ENCODE data around the gene PLPP4.

Gene PLPP4

DNA sequence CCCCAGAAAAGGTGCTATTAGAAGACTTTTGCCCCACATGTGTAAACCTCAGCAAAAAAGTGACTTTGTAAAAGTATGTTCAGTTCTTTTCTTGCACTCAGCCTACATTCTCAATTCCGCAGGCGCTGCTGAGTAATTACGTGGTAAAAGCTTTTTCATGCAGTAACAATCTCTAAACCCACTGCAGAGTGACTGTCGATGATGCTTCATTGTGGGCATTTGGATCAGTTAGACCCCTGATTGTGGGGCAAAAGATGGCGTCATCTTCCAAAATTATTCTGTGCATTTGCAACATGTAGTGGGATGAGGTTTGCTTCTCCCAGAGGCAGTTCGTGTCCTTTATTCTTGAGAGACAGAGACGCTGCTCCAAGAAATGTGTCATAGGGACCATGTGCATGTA is 85.6 kb downstream of the PLPP4 start:
- in situ Hi-C loops (cut with MboI; ENCODE audit: low pct_unique_long_range_greater_than_20kb, low sequenced_read_pairs, unreplicated experiment), result no loop called here
- TF ChIP-seq, protein P1, sequence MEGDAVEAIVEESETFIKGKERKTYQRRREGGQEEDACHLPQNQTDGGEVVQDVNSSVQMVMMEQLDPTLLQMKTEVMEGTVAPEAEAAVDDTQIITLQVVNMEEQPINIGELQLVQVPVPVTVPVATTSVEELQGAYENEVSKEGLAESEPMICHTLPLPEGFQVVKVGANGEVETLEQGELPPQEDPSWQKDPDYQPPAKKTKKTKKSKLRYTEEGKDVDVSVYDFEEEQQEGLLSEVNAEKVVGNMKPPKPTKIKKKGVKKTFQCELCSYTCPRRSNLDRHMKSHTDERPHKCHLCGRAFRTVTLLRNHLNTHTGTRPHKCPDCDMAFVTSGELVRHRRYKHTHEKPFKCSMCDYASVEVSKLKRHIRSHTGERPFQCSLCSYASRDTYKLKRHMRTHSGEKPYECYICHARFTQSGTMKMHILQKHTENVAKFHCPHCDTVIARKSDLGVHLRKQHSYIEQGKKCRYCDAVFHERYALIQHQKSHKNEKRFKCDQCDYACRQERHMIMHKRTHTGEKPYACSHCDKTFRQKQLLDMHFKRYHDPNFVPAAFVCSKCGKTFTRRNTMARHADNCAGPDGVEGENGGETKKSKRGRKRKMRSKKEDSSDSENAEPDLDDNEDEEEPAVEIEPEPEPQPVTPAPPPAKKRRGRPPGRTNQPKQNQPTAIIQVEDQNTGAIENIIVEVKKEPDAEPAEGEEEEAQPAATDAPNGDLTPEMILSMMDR (IDR thresholded peaks at IDR 0.05; ENCODE audit: extremely low read depth, insufficient read depth, missing control alignments), result no peak
- DNase-seq (ENCODE audit: low spot score), result no peak

DNA sequence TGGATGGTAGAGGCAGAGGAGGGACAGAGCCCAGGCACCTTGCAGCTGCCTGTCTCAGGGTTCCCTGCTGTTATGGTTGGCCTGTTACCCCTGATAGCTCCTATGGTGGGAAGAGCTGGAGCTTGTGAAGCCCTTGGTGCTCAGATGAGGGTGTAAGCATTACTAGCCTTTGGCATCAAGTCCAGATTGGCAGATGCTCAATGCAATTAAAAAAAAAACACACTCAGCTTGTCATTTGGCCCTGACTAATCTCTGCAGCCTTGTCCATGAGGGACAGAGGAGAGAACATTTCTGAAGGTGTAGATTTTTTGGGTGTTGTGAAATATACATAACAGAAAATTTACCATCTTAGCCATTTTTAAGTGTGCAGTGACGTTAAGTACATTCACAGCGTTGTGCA is 86.3 kb downstream of the PLPP4 start:
- TF ChIP-seq, protein P1 (IDR thresholded peaks at IDR 0.05; ENCODE audit: extremely low read depth, insufficient read depth, missing control alignments), result no peak
- DNase-seq (ENCODE audit: low spot score), result no peak
- in situ Hi-C loops (cut with MboI; ENCODE audit: low pct_unique_long_range_greater_than_20kb, low sequenced_read_pairs, unreplicated experiment), result no loop called here

DNA sequence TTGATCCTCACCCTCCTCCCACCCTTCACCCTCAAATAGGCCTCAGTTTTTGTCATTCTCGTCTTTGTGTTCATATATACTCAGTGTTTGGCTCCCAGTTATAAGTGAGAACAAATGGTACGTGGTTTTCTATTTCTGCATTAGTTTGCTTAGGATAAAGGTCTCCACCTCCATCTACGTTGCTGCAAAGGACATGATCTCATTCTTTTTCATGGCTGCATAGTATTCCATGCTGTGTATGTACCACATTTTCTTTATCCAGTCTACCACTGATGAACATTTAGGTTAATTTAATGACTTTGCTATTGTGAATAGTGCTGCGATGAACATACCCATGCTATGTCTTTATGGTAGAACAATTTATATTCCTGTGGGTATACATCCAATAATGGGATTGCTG is 91.2 kb downstream of the PLPP4 start:
- TF ChIP-seq, protein P1 (IDR thresholded peaks at IDR 0.05; ENCODE audit: extremely low read depth, insufficient read depth, missing control alignments), result no peak
- in situ Hi-C loops (cut with MboI; ENCODE audit: low pct_unique_long_range_greater_than_20kb, low sequenced_read_pairs, unreplicated experiment), result no loop called here
- DNase-seq (ENCODE audit: low spot score), result no peak

DNA sequence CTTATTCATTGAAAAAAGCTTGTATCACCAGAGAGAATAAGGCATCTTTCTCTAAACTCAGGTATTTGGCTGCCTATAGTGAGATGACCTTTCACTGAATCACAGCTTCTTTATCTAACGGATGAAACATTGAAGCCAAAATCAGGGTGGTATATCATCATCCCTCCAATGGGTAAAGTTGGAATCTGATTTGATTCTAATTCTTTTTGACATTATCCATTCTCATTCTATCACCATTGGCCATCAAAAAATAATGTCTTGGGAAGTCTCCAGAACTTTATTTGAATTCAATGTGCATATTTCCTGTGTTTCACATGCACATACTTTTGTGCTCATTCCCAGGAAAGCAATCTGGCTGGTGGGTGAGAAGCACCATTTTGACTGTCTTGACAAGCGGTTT is 95.2 kb downstream of the PLPP4 start:
- in situ Hi-C loops (cut with MboI; ENCODE audit: low pct_unique_long_range_greater_than_20kb, low sequenced_read_pairs, unreplicated experiment), result no loop called here
- TF ChIP-seq, protein P1 (IDR thresholded peaks at IDR 0.05; ENCODE audit: extremely low read depth, insufficient read depth, missing control alignments), result no peak
- DNase-seq (ENCODE audit: low spot score), result no peak

DNA sequence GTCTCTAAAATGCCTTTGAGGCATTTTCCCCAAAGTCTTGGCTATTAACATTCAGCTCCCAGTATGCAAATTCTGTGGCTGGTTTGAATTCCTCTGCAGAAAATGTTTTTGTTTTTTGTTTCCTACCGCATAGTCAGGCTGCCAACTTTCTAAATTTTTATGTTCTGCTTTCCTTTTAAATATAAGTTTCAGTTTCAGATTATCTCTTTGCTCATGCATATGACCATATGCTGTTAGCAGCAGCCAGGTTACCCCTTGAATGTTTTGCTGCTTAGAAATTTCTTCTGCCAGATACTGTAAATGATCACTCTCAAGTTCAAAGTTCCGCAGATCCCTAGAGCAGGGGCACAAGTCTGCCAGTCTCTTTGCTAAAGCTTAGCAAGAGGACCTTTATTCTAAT is 96.9 kb downstream of the PLPP4 start:
- in situ Hi-C loops (cut with MboI; ENCODE audit: low pct_unique_long_range_greater_than_20kb, low sequenced_read_pairs, unreplicated experiment), result no loop called here
- DNase-seq (ENCODE audit: low spot score), result no peak
- TF ChIP-seq, protein P1 (IDR thresholded peaks at IDR 0.05; ENCODE audit: extremely low read depth, insufficient read depth, missing control alignments), result no peak

DNA sequence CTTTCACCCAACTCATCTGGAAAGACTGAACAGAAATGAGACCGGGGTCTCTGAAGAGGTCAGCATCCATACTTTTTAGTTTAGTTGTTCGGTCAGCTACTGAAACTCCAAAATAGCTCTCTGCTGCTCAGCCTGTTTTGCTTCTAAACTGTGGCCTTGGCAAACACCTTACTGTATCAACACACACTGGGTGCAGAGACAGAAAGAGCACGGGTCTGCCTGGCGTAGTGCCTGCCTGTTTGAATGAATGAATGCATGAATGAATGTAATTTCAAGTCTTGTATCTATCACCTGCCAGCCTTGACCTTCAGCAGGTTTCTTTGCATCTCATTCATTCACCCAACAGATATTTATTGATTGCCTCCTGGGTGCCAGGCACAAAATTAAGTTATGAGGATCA is 98.4 kb downstream of the PLPP4 start:
- in situ Hi-C loops (cut with MboI; ENCODE audit: low pct_unique_long_range_greater_than_20kb, low sequenced_read_pairs, unreplicated experiment), result no loop called here
- DNase-seq (ENCODE audit: low spot score), result no peak

More for the DNA sequence above, 98.4 kb downstream of the PLPP4 start:
- TF ChIP-seq, protein P1 (IDR thresholded peaks at IDR 0.05; ENCODE audit: extremely low read depth, insufficient read depth, missing control alignments), result no peak

Data from GM13977 (cell line).